SK-N-SH treated with all-trans-retinoic acid at 6 μM for 48 hours (cell line): ENCODE measurements around the gene MOXD1.
"Not testable (repeated sequence)": the region's sequence is repeated elsewhere in the genome, so short reads cannot be mapped to it uniquely, and the experiment has no call there.

Source experiments
- ATAC-seq: fragments of 200-7000 bp; cut with Tn5 transposase; 3 replicates; pipeline ENCODE4 v1.9.1; 2020; ENCODE audit warnings: mild to moderate bottlenecking, moderate library complexity
- ARNTL ChIP-seq: fragments of 450-650 bp; formaldehyde crosslinking; IDR thresholded peaks from 2 replicates; pipeline ENCODE4 v1.5.0; 2020; ENCODE audit warnings: low read depth, mild to moderate bottlenecking, moderate library complexity, borderline replicate concordance
- BACH2 ChIP-seq: fragments of 250-450 bp; sonication (Bioruptor Pico); IDR thresholded peaks from 2 replicates; pipeline ENCODE4 v1.9.0; 2021; ENCODE audit warnings: mild to moderate bottlenecking, borderline replicate concordance
- CREB5 ChIP-seq: fragments of 250-450 bp; sonication (Bioruptor Pico); IDR thresholded peaks from 2 replicates; pipeline ENCODE4 v1.5.1; 2020; ENCODE audit warnings: low read depth, mild to moderate bottlenecking, moderate library complexity
- CSDC2 ChIP-seq: fragments of 250-450 bp; sonication (Bioruptor Pico); IDR thresholded peaks from 2 replicates; pipeline ENCODE4 v1.5.0; 2020; ENCODE audit warnings: mild to moderate bottlenecking, moderate library complexity
- CSRNP3 ChIP-seq: fragments of 250-450 bp; sonication (Bioruptor Pico); IDR thresholded peaks from 2 replicates; pipeline ENCODE4 v1.5.1; 2021; ENCODE audit warnings: mild to moderate bottlenecking, moderate library complexity
- ESRRG ChIP-seq: fragments of 250-450 bp; sonication (Bioruptor Pico); IDR thresholded peaks from 2 replicates; pipeline ENCODE4 v1.6.1; 2021; ENCODE audit warnings: mild to moderate bottlenecking
- GLIS3 ChIP-seq: fragments of 250-450 bp; sonication (Bioruptor Pico); IDR thresholded peaks from 2 replicates; pipeline ENCODE4 v1.5.0; 2020; ENCODE audit warnings: mild to moderate bottlenecking, moderate library complexity
- ISL1 ChIP-seq: fragments of 250-450 bp; sonication (Bioruptor Pico); IDR thresholded peaks from 2 replicates; pipeline ENCODE4 v2.1.2; 2022; ENCODE audit warnings: mild to moderate bottlenecking, moderate library complexity
- PATZ1 ChIP-seq: fragments of 250-450 bp; sonication (Bioruptor Pico); IDR thresholded peaks from 2 replicates; pipeline ENCODE4 v1.8.0; 2020; ENCODE audit warnings: mild to moderate bottlenecking, moderate library complexity, borderline replicate concordance
- POU6F1 ChIP-seq: fragments of 250-450 bp; sonication (Bioruptor Pico); IDR thresholded peaks from 2 replicates; pipeline ENCODE4 v1.8.0; 2021; ENCODE audit warnings: low read depth, mild to moderate bottlenecking, moderate library complexity, borderline replicate concordance
- PPARA ChIP-seq: fragments of 250-450 bp; sonication (Bioruptor Pico); IDR thresholded peaks from 2 replicates; pipeline ENCODE4 v1.5.0; 2020; ENCODE audit warnings: mild to moderate bottlenecking, borderline replicate concordance
- RARB ChIP-seq: fragments of 250-450 bp; sonication (Bioruptor Pico); IDR thresholded peaks from 2 replicates; pipeline ENCODE4 v1.8.0; 2021; ENCODE audit warnings: mild to moderate bottlenecking, moderate library complexity
- SNAI2 ChIP-seq: fragments of 250-450 bp; sonication (Bioruptor Pico); IDR thresholded peaks from 2 replicates; pipeline ENCODE4 v1.5.0; 2020; ENCODE audit warnings: mild to moderate bottlenecking, moderate library complexity
- TCF4 ChIP-seq: fragments of 250-450 bp; sonication (Bioruptor Pico); IDR thresholded peaks from 2 replicates; pipeline ENCODE4 v1.8.0; 2021; ENCODE audit warnings: mild to moderate bottlenecking, moderate library complexity, borderline replicate concordance
- TOX ChIP-seq: fragments of 250-450 bp; sonication (Bioruptor Pico); IDR thresholded peaks from 2 replicates; pipeline ENCODE4 v1.8.0; 2021; ENCODE audit warnings: mild to moderate bottlenecking, moderate library complexity, borderline replicate concordance
- TSHZ2 ChIP-seq: fragments of 250-450 bp; sonication (Bioruptor Pico); IDR thresholded peaks from 2 replicates; pipeline ENCODE4 v1.5.0; 2020; ENCODE audit warnings: mild to moderate bottlenecking, moderate library complexity
- ZC3H10 ChIP-seq: fragments of 250-450 bp; sonication (Bioruptor Pico); IDR thresholded peaks from 2 replicates; pipeline ENCODE4 v1.5.1; 2021; ENCODE audit warnings: mild to moderate bottlenecking, moderate library complexity
- ZFP3 ChIP-seq: fragments of 250-450 bp; sonication (Bioruptor Pico); IDR thresholded peaks from 2 replicates; pipeline ENCODE4 v1.5.0; 2020; ENCODE audit warnings: mild to moderate bottlenecking, moderate library complexity
- ZFP30 ChIP-seq: fragments of 450-650 bp; formaldehyde crosslinking; IDR thresholded peaks from 2 replicates; pipeline ENCODE4 v1.5.0; 2022; ENCODE audit warnings: mild to moderate bottlenecking, moderate library complexity
- ZNF565 ChIP-seq: fragments of 450-650 bp; formaldehyde crosslinking; conservative IDR thresholded peaks from 2 replicates; pipeline ENCODE4 v1.5.0; 2020; ENCODE audit warnings: low read depth, mild to moderate bottlenecking, moderate library complexity
- ZNF70 ChIP-seq: fragments of 450-650 bp; formaldehyde crosslinking; IDR thresholded peaks from 2 replicates; pipeline ENCODE4 v1.5.0; 2020; ENCODE audit warnings: mild to moderate bottlenecking, moderate library complexity

Gene MOXD1

GRCh38 chr6:132316970-132317369 lies 84.3 kb downstream of the MOXD1 start (continued):
- no peak for TF ChIP-seq CSDC2 (CRISPR knock-in tag)
- TF ChIP-seq ZNF70 = no peak
- no peak for TF ChIP-seq ZC3H10 (CRISPR knock-in tag)

GRCh38 chr6:132314432-132314831 lies 86.8 kb downstream of the MOXD1 start:
- ATAC-seq = no peak
- TF ChIP-seq ZC3H10 (CRISPR knock-in tag) = no peak
- TF ChIP-seq ZFP3 (CRISPR knock-in tag) = no peak
- TF ChIP-seq TOX = no peak
- TF ChIP-seq ZNF70 = no peak
- TF ChIP-seq RARB = no peak
- no peak for TF ChIP-seq CSDC2 (CRISPR knock-in tag)
- no peak for TF ChIP-seq CREB5 (CRISPR knock-in tag)
- TF ChIP-seq CSRNP3 = no peak
- no peak for TF ChIP-seq SNAI2 (CRISPR knock-in tag)
- TF ChIP-seq ESRRG (CRISPR knock-in tag) = no peak
- no peak for TF ChIP-seq ZFP30
- TF ChIP-seq PPARA (CRISPR knock-in tag) = no peak
- TF ChIP-seq ISL1 (CRISPR knock-in tag) = no peak
- no peak for TF ChIP-seq TSHZ2 (CRISPR knock-in tag)
- TF ChIP-seq ZNF565 (CRISPR knock-in tag) = no peak
- TF ChIP-seq TCF4 (CRISPR knock-in tag) = no peak
- TF ChIP-seq POU6F1 (CRISPR knock-in tag) = no peak

- ATAC-seq = no peak
- TF ChIP-seq PPARA (CRISPR knock-in tag) = no peak
- no peak for TF ChIP-seq POU6F1 (CRISPR knock-in tag)
- TF ChIP-seq CSRNP3 = no peak
- TF ChIP-seq ZNF70 = no peak
- TF ChIP-seq BACH2 (CRISPR knock-in tag) = no peak
- no peak for TF ChIP-seq TSHZ2 (CRISPR knock-in tag)
- no peak for TF ChIP-seq ZNF565 (CRISPR knock-in tag)
- TF ChIP-seq GLIS3 (CRISPR knock-in tag) = no peak
- no peak for TF ChIP-seq CSDC2 (CRISPR knock-in tag)
- TF ChIP-seq ARNTL (CRISPR knock-in tag) = no peak
- no peak for TF ChIP-seq ZFP3 (CRISPR knock-in tag)
- TF ChIP-seq PATZ1 (CRISPR knock-in tag) = no peak
- TF ChIP-seq RARB = no peak
- TF ChIP-seq ISL1 (CRISPR knock-in tag) = no peak
- TF ChIP-seq, all 23 proteins: peak for 0
These were observed 90.4 kb downstream of the MOXD1 start for GRCh38 chr6:132310921-132311320.

- ATAC-seq = not testable (repeated sequence)
These were observed 91.1 kb downstream of the MOXD1 start for GRCh38 chr6:132310151-132310550.
